Measurements from ENCODE around the gene SRF. TPM values are rescaled to one million over a fixed set of nuclear protein-coding genes. Genes with fewer than 3 reads are reported as not detected.

The SRF gene
- total RNA-seq (2021), result 28.7 and 33.2 TPM in 2 replicates
- percentile 67 among the genes with signal in this experiment for Bru-seq, nascent RNA
- BruChase-seq, experiment 1, labeled RNA remaining after a 2-hour chase, result percentile 83 among the genes with signal in this experiment
- percentile 87 among the genes with signal in this experiment for BruChase-seq, experiment 2, labeled RNA remaining after a 6-hour chase
- long read RNA-seq, full-length matches to known transcripts, result 22 of 30 reads
- long read RNA-seq, partial matches to known transcripts, result 3 of 30 reads
- long read RNA-seq, other reads (novel, unspliced or antisense), result 5 of 30 reads

- peak; percentile 100 for DNase-seq (ENCODE audit: low spot score)
- Histone ChIP-seq H3K4me3 (ENCODE audit: low read depth, low read length, poor library complexity, severe bottlenecking) (peak within 1 kb of the TSS; percentile 88), H3K27me3 (replicated peaks; ENCODE audit: insufficient read depth, low read depth, low read length, poor library complexity) (no peaks in the 10 kb centered on the region), H3K4me1 (ENCODE audit: insufficient read depth, low read length, poor library complexity, severe bottlenecking) (peaks cover 27% of the 10 kb centered on the region), H3K36me3 (ENCODE audit: insufficient read depth, low read length, poor library complexity, severe bottlenecking) (peaks cover 15% of the 10 kb centered on the region), H3K9me3 (ENCODE audit: low read depth, low read length, poor library complexity, severe bottlenecking) (no peaks in the 10 kb centered on the region), H3K27ac (ENCODE audit: low read depth, low read length, poor library complexity, severe bottlenecking) (peak within 1 kb of the TSS; percentile 94)
- ChIA-PET CTCF (interaction anchor here (1.2 kb wide), 1 partner anchor 27 kb away, joined by 3 read pairs; no protein-coding TSS in a partner anchor), POLR2A (ENCODE audit: low non-redundant PET) (interaction anchor here (0.7 kb wide), 1 partner anchor 187 kb away, joined by 3 read pairs; no protein-coding TSS in a partner anchor)
- TF ChIP-seq EZH2 (IDR thresholded peaks at IDR 0.05; ENCODE audit: borderline replicate concordance, low read depth, low read length, poor library complexity, severe bottlenecking) (no peak), CTCF (conservative IDR thresholded peaks at IDR 0.05; ENCODE audit: low read depth, low read length) (no peak; the same call in 1 of the 2 replicates)
- BruUV-seq (replicated peaks), result no TSS peak
- intact Hi-C loops (cut with micrococcal nuclease; ENCODE audit: unreplicated experiment), result loop anchor here (5.0 kb wide), 1 partner anchor 196 kb away; the partner anchor contains the start of gene ZNF318
Observed at GRCh38 chr6:43170931-43171706, at the start of gene SRF. Gene SRF (plus strand): TSS chr6:43171269. CDS start chr6:43171657, 388 bp downstream.

- no peak for DNase-seq (ENCODE audit: low spot score)
- Histone ChIP-seq H3K4me3 (ENCODE audit: low read depth, low read length, poor library complexity, severe bottlenecking) (no peak overlapping the region), H3K9me3 (ENCODE audit: low read depth, low read length, poor library complexity, severe bottlenecking) (no peaks in the 10 kb centered on the region), H3K36me3 (ENCODE audit: insufficient read depth, low read length, poor library complexity, severe bottlenecking) (no peaks in the 10 kb centered on the region), H3K4me1 (ENCODE audit: insufficient read depth, low read length, poor library complexity, severe bottlenecking) (peaks cover 12% of the 10 kb centered on the region), H3K27ac (ENCODE audit: low read depth, low read length, poor library complexity, severe bottlenecking) (peak overlapping the region; percentile 64), H3K27me3 (replicated peaks; ENCODE audit: insufficient read depth, low read depth, low read length, poor library complexity) (no peaks in the 10 kb centered on the region)
- ChIA-PET POLR2A (ENCODE audit: low non-redundant PET) (no interaction called here), CTCF (no interaction called here)
- no TSS peak for BruUV-seq (replicated peaks)
- intact Hi-C loops (cut with micrococcal nuclease; ENCODE audit: unreplicated experiment), result no loop called here
- TF ChIP-seq CTCF (conservative IDR thresholded peaks at IDR 0.05; ENCODE audit: low read depth, low read length), result no peak
- TF ChIP-seq EZH2 (IDR thresholded peaks at IDR 0.05; ENCODE audit: borderline replicate concordance, low read depth, low read length, poor library complexity, severe bottlenecking), result no peak
Observed at GRCh38 chr6:43122146-43122545, 48.9 kb upstream of the SRF start.

GRCh38 chr6:43123461-43124314, 47.4 kb upstream of the SRF start:
- no peaks in the 10 kb centered on the region for H3K36me3 ChIP-seq (ENCODE audit: insufficient read depth, low read length, poor library complexity, severe bottlenecking)
- DNase-seq (ENCODE audit: low spot score), result no peak
- ChIA-PET POLR2A (ENCODE audit: low non-redundant PET) (no interaction called here), CTCF (no interaction called here)
- no peaks in the 10 kb centered on the region for H3K9me3 ChIP-seq (ENCODE audit: low read depth, low read length, poor library complexity, severe bottlenecking)
- no peak overlapping the region for H3K4me3 ChIP-seq (ENCODE audit: low read depth, low read length, poor library complexity, severe bottlenecking)
- intact Hi-C loops (cut with micrococcal nuclease; ENCODE audit: unreplicated experiment), result no loop called here
- peaks cover 12% of the 10 kb centered on the region for H3K4me1 ChIP-seq (ENCODE audit: insufficient read depth, low read length, poor library complexity, severe bottlenecking)
- H3K27me3 ChIP-seq (replicated peaks; ENCODE audit: insufficient read depth, low read depth, low read length, poor library complexity), result no peaks in the 10 kb centered on the region
- BruUV-seq (replicated peaks), result no TSS peak
- H3K27ac ChIP-seq (ENCODE audit: low read depth, low read length, poor library complexity, severe bottlenecking), result peak overlapping the region; percentile 32
- no peak for TF ChIP-seq CTCF (conservative IDR thresholded peaks at IDR 0.05; ENCODE audit: low read depth, low read length)
- TF ChIP-seq EZH2 (IDR thresholded peaks at IDR 0.05; ENCODE audit: borderline replicate concordance, low read depth, low read length, poor library complexity, severe bottlenecking), result no peak

All from A673 (cell line).